ENCODE data around the gene RTN4. TPM values are rescaled to one million over a fixed set of nuclear protein-coding genes. Genes with fewer than 3 reads are reported as not detected.

RTN4 gene
- total RNA-seq, 4 donors from 2014 or later: 95.8 to 179 (median 129) TPM

DNA sequence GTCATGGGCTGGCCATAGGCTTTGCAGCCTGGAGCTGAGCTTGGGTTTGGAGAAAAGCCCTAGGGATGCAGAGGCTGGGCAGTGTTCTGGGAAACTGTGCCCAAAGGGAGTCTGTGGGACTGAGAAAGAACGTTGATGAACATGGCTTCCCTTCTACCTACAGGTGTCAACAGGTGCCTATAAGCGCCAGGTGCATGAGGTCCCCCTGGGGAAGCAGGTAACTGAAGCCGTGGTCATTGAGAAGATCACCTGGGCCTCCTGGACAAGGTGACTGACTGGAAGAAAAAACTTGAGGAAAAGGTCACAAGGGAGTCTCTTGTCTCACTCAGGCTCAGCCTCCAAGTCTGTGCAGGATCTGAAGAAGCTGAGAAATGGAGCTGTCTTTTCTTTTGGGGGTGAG is 83.4 kb downstream of the RTN4 start:
- Histone ChIP-seq H3K27ac (peak overlapping the region in 3 of 4 donors; percentile 58 to 62 (median 59)), H3K27me3 (no peaks in the 10 kb centered on the region), H3K4me1 (peaks cover 0 to 44% (median 15%) of the 10 kb centered on the region in 3 donors), H3K4me3 (no peak overlapping the region), H3K9me3 (no peaks in the 10 kb centered on the region), H3K36me3 (peaks cover 0 to 49% (median 0%) of the 10 kb centered on the region in 3 donors)
- no peak for DNase-seq
- TF ChIP-seq, protein P1, sequence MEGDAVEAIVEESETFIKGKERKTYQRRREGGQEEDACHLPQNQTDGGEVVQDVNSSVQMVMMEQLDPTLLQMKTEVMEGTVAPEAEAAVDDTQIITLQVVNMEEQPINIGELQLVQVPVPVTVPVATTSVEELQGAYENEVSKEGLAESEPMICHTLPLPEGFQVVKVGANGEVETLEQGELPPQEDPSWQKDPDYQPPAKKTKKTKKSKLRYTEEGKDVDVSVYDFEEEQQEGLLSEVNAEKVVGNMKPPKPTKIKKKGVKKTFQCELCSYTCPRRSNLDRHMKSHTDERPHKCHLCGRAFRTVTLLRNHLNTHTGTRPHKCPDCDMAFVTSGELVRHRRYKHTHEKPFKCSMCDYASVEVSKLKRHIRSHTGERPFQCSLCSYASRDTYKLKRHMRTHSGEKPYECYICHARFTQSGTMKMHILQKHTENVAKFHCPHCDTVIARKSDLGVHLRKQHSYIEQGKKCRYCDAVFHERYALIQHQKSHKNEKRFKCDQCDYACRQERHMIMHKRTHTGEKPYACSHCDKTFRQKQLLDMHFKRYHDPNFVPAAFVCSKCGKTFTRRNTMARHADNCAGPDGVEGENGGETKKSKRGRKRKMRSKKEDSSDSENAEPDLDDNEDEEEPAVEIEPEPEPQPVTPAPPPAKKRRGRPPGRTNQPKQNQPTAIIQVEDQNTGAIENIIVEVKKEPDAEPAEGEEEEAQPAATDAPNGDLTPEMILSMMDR (IDR thresholded peaks at IDR 0.05): no peak
- no peak for TF ChIP-seq POLR2A (IDR thresholded peaks at IDR 0.05)
- 89 to 90% methylated on average over 3 of the region's 3 CpGs for WGBS, 2 donors
- intact Hi-C loops (cut with DNase I): no loop called here

DNA sequence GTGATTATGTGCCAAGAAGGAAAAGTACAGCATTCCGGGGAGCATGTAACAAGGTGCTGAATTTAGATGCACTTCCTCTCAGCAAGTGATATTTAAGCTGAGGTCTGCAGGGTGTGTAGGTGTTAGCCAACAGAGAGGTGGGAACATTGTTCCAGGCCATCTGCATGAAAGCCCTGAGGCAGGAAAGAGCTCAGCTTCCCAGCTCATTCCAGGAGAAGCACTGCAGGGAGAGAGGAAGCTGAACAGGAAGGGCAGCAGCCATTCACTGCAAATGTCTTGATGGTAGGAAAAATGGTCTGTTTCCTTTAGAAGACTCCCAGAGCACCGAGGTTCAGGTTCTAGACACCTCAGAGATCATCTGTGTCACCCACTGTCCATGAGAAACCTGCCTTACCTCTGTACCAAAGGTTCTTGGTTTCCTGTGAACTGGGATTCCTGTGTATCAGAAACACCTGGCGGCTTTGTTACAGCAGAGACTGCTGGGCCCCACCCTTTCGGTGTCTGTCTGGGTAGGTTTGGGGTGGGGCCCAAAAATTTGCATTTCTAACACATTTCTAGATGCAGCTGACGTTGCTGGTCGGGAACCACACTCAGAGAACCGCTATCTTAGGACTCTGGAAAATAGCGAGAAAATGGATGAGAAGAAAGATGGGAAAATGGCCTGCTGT is 84.0 kb downstream of the RTN4 start:
- Histone ChIP-seq H3K4me1 (peaks cover 0 to 41% (median 15%) of the 10 kb centered on the region in 3 donors), H3K4me3 (no peak overlapping the region), H3K9me3 (no peaks in the 10 kb centered on the region), H3K36me3 (peaks cover 0 to 43% (median 0%) of the 10 kb centered on the region in 3 donors), H3K27ac (peak overlapping the region; percentile 21 to 62 (median 58)), H3K27me3 (no peaks in the 10 kb centered on the region)
- TF ChIP-seq, protein P1 (IDR thresholded peaks at IDR 0.05): no peak
- TF ChIP-seq POLR2A (IDR thresholded peaks at IDR 0.05): no peak
- intact Hi-C loops (cut with DNase I): no loop called here
- no peak for DNase-seq
- WGBS, 2 donors: 52 to 65% methylated on average over 7 to 8 of the region's 8 CpGs

DNA sequence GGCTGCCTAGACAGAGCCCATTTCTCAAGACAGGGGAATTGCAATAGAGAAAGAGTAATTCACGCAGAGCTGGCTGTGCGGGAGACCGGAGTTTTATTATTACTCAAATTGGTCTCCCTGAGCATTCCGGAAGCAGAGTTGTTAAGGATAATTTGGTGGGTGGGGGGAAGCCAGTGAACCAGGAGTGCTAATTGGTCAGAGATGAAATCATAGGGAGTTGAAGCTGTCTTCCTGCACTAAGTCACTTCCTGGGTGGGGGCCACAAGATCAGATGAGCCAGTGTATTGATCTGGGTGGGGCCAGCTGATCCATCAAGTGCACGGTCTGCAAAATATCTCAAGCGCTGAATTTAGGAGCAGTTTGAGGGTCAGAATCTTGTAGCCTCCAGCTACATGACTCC is 84.8 kb downstream of the RTN4 start:
- WGBS, 2 donors: 91 to 94% methylated on average over 6 of the region's 6 CpGs
- peak overlapping the region; percentile 21 to 62 (median 48) for H3K27ac ChIP-seq
- no peak for DNase-seq
- no peaks in the 10 kb centered on the region for H3K9me3 ChIP-seq
- H3K4me1 ChIP-seq: peaks cover 0 to 41% (median 15%) of the 10 kb centered on the region in 3 donors
- H3K4me3 ChIP-seq: no peak overlapping the region
- TF ChIP-seq POLR2A (IDR thresholded peaks at IDR 0.05): no peak
- TF ChIP-seq, protein P1 (IDR thresholded peaks at IDR 0.05): no peak
- intact Hi-C loops (cut with DNase I): no loop called here
- peaks cover 0 to 36% (median 0%) of the 10 kb centered on the region in 3 donors for H3K36me3 ChIP-seq
- H3K27me3 ChIP-seq: no peaks in the 10 kb centered on the region

DNA sequence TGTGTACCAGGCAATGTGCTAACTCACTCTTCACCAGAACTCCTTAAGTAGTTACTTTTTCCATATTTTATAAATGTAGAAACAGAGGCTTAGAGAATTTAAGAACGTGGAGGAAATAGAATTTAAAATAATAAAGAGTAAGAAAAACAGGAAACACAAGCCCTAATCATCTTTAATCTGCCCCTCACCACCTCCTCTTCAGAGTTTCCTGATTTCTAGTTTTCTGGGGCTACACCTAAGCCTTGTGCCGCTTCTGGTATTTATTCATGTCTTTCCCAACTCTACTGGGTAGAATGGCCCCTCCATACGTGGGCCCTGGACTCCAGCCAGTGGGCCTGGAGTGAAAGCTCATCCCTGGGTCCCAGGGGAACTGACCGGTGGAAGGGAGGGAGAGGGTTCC is 85.4 kb downstream of the RTN4 start:
- peaks cover 0 to 47% (median 15%) of the 10 kb centered on the region in 3 donors for H3K4me1 ChIP-seq
- DNase-seq: no peak
- H3K27me3 ChIP-seq: no peaks in the 10 kb centered on the region
- TF ChIP-seq POLR2A (IDR thresholded peaks at IDR 0.05): no peak
- TF ChIP-seq, protein P1 (IDR thresholded peaks at IDR 0.05): no peak
- H3K27ac ChIP-seq: peak overlapping the region in 2 of 4 donors; percentile 12 to 51
- 64 to 66% methylated on average over 4 of the region's 4 CpGs for WGBS, 2 donors
- no peak overlapping the region for H3K4me3 ChIP-seq
- intact Hi-C loops (cut with DNase I): no loop called here
- H3K36me3 ChIP-seq: peaks cover 0 to 30% (median 0%) of the 10 kb centered on the region in 3 donors
- no peaks in the 10 kb centered on the region for H3K9me3 ChIP-seq

DNA sequence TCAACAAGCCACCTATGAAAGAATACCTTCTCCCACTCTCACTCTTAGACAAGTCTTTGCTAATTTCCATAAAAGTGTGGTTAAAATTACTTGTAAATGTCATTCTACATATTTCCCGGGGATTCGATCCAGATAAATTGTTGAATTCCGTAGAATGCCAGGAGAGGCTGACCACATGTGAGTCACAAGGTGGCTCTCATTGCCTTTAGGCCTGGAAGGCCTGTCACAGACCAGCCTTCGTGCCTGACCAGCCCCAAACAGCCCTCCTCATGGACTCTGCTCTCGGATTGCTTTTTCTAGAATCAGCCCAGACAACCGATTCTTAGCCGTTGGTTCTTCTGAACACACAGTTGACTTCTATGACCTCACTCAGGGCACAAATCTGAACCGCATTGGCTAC is 86.0 kb downstream of the RTN4 start:
- no peak overlapping the region for H3K4me3 ChIP-seq
- TF ChIP-seq, protein P1 (IDR thresholded peaks at IDR 0.05): no peak
- no peak for TF ChIP-seq POLR2A (IDR thresholded peaks at IDR 0.05)
- H3K27me3 ChIP-seq: no peaks in the 10 kb centered on the region
- peak overlapping the region in 2 of 4 donors; percentile 51 to 64 for H3K27ac ChIP-seq
- H3K36me3 ChIP-seq: peaks cover 0 to 24% (median 0%) of the 10 kb centered on the region in 3 donors
- peaks cover 0 to 47% (median 15%) of the 10 kb centered on the region in 3 donors for H3K4me1 ChIP-seq
- no peak for DNase-seq
- 91 to 98% methylated on average over 7 of the region's 8 CpGs for WGBS, 2 donors
- no peaks in the 10 kb centered on the region for H3K9me3 ChIP-seq
- intact Hi-C loops (cut with DNase I): no loop called here
